BJ (cell line): Measurements from ENCODE around the gene ATF5. TPM values are rescaled to one million over a fixed set of nuclear protein-coding genes. Genes with fewer than 3 reads are reported as not detected.
"Not testable (repeated sequence)": the region's sequence is repeated elsewhere in the genome, so short reads cannot be mapped to it uniquely, and the experiment has no call there.

Experiments used
- CTCF ChIA-PET: fragments of 350-600 bp; formaldehyde crosslinking; extraction: SDS; loops from one replicate; lab custom pipeline; 2021; ENCODE audit warnings: antibody characterized with exemption, inconsistent platforms; lab: Yijun Ruan, JAX
- POLR2A ChIA-PET: fragments of 300-600 bp; sonication (Branson Sonifier 250); formaldehyde crosslinking; extraction: SDS; loops from one replicate; lab custom pipeline; 2021; ENCODE audit warnings: antibody characterized with exemption; lab: Charles Lee
- DNase-seq: peaks from one replicate; pipeline ENCODE4 v3.0.0-alpha.2; 2011; ENCODE audit warnings: low read depth
- H3K27me3 ChIP-seq: 2 replicates; pipeline ENCODE4 v1.6.0; 2011; ENCODE audit warnings: low read length; ENCODE audit not compliant: control insufficient read depth, insufficient read depth
- H3K36me3 ChIP-seq: 2 replicates; pipeline ENCODE4 v1.5.1; 2011; ENCODE audit warnings: low read length; ENCODE audit not compliant: control insufficient read depth, insufficient read depth
- H3K4me3 ChIP-seq: 2 replicates; pipeline ENCODE4 v1.5.1; 2011; ENCODE audit warnings: low read depth, mild to moderate bottlenecking, control low read depth, low read length
- polyA plus RNA-seq: library from polyadenylated mRNA; depleted of rRNA; stranded (reverse); fragments of >200 nt; gene quantifications from 2 replicates; pipeline ENCODE4 v1.2.3, GENCODE V29; 2011
- TF ChIP-seq, protein P1 (sequence below): IDR thresholded peaks from 2 replicates; pipeline ENCODE4 v1.5.1; 2011; ENCODE audit warnings: low read depth, mild to moderate bottlenecking, control low read depth, inconsistent platforms, low read length, moderate library complexity; ENCODE audit not compliant: insufficient read depth

The ATF5 gene
- polyA plus RNA-seq, 1 experiment: 7.9 TPM

DNA sequence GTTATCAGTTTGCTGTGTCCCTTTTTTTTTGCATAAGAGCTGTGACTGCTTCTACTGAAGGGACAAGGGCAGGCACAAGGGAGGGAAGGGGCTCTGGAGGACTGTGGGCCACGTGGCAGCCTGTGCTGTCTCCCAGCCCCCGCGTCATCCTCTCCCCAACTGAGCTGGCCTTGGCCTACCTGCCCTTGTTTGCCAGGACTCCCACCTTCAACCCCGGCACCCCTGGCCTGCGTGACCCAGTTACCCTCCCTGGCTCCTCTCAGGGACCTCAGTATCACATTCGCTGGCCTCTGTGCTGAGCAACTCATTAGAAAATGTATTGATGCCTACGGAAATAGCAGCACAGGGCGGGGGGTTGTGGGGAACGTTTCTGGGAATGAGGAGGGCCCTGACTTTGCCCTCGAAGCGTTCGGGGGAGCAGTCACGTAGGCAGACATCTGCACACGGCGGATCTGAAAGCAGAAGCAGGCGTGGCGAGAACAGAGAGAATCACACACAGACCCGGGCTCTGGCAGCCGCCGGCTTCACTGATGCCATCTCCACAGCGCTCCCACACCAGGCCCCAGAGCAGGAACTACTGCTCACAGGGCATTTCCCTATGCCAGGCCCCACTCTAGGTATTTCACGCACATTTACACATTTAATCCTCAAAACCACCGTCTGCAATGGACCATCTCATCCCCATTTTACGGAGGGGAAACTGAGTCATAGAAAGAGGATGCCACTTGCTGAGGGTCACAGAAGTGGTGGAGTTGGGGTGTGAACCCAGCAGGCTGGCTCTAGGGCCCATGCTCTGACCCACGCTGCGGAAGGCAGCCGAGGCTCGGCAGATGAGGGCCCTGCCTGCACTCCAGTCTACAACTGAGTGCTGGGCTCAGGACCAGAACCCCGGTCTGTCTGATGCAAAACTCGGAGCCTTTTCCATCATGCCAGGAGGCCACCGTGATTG lies 5.7 kb upstream of the ATF5 start:
- ChIA-PET POLR2A (no interaction called here), CTCF (interaction anchor here (1.5 kb wide), 1 partner anchor 12 kb away, joined by 8 read pairs; no protein-coding TSS in a partner anchor)
- DNase-seq: no peak
- H3K36me3 ChIP-seq: peaks cover 18% of the 10 kb centered on the region
- no peaks in the 10 kb centered on the region for H3K27me3 ChIP-seq
- TF ChIP-seq, protein P1, sequence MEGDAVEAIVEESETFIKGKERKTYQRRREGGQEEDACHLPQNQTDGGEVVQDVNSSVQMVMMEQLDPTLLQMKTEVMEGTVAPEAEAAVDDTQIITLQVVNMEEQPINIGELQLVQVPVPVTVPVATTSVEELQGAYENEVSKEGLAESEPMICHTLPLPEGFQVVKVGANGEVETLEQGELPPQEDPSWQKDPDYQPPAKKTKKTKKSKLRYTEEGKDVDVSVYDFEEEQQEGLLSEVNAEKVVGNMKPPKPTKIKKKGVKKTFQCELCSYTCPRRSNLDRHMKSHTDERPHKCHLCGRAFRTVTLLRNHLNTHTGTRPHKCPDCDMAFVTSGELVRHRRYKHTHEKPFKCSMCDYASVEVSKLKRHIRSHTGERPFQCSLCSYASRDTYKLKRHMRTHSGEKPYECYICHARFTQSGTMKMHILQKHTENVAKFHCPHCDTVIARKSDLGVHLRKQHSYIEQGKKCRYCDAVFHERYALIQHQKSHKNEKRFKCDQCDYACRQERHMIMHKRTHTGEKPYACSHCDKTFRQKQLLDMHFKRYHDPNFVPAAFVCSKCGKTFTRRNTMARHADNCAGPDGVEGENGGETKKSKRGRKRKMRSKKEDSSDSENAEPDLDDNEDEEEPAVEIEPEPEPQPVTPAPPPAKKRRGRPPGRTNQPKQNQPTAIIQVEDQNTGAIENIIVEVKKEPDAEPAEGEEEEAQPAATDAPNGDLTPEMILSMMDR: no peak
- H3K4me3 ChIP-seq: no peak overlapping the region

DNA sequence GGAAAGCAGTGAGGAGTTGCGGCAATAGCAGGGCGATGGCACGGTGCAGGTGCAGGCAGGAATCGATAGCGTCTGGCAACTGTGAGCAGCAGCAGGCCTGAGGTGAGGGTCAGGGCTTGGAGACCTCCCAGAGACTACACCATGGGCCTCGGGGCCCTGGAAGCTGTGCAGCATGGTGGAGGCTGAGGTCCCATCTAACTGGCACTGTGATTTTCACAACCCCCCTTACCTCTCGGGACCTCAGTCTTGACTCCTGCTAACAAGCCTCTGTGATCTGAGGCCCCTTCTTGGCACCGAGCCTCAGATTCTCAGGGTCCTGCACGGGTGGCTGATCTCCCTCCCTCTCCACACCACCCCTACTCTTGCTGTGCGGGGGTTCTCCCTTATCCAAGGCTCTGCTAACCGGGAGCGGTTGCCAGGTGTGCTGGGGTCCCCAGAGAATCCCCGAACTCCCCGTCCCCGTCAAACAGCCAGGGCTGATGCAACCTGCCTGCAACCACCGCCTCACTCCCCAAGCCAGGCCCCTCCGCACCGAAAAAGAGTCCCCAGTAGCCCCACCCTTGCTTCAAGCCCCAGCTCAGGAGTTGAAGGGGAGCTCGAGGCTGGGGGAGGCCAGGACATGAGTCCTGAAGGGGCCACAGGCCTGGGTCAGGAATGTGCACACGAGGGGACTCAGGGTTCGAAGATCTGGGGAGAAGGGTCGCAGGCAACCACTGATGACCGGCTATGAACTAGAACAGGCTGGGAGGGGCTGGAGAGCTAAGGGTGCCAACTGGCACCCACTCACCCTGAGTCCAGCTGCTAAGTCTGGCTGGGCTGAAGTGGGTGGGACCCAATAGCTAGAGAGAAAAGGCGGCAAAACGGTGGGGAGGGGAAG lies 4.8 kb upstream of the ATF5 start:
- DNase-seq: no peak
- Histone ChIP-seq H3K4me3 (no peak overlapping the region), H3K36me3 (peaks cover 17% of the 10 kb centered on the region), H3K27me3 (no peaks in the 10 kb centered on the region)
- POLR2A ChIA-PET: no interaction called here
- TF ChIP-seq, protein P1: no peak
- CTCF ChIA-PET: no interaction called here

DNA sequence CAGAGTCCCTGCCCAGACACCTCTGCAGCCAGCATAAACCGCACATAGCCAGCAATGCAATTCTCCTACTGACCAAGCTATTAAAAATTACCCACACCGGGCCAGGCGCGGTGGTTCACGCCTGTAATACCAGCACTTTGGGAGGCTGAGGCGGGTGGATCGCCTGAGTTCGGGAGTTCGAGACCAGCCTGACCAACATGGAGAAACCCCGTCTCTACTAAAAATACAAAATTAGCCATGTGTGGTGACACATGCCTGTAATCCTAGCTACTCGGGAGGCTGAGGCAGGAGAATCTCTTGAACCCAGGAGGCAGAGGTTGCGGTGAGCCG lies 4.2 kb upstream of the ATF5 start:
- CTCF ChIA-PET, H3K4me3 ChIP-seq, DNase-seq, H3K27me3 ChIP-seq, POLR2A ChIA-PET: not testable (repeated sequence)
- H3K36me3 ChIP-seq: peaks cover 17% of the 10 kb centered on the region

DNA sequence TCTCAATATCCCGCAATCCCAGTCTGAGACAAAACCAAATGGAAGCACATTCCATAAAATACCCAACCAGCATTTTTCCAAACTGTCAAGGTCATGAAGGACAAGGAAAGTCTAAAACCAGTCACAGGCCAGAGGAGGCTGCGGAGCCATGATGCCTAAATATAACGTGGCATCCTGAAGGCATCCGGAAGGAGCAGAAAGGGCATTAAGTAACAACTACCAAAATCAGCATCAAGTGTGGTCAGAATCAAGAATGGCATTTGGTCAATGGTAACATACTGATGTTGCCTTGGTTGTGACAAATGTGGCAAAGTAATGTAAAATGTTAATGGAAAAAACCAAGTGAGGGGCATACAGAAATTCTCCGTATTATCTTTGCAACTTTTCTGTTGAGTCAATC lies 3.5 kb upstream of the ATF5 start:
- Histone ChIP-seq H3K4me3 (no peak overlapping the region), H3K36me3 (peaks cover 17% of the 10 kb centered on the region), H3K27me3 (no peaks in the 10 kb centered on the region)
- no peak for DNase-seq
- CTCF ChIA-PET: no interaction called here
- TF ChIP-seq, protein P1: no peak
- POLR2A ChIA-PET: no interaction called here

DNA sequence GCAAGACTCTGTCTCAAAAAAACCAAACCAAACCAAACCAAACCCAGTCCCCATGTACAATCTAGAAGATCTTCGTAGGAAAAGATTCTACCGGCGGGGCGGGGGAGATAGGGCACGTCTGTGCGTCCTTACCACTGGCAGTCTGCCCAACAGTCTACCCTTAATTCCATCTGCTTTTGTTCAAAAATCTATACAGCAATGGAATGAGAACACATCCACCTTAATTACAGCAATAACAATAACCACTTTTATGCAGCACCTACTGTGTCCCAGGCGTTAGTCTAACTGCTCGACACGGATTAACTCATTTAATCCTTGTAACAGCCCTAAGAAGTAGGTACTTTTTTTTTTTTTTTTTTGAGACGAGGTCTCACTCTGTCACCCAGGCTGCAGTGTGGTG lies 2.5 kb upstream of the ATF5 start:
- DNase-seq: no peak
- H3K27me3 ChIP-seq: no peaks in the 10 kb centered on the region
- peaks cover 14% of the 10 kb centered on the region for H3K36me3 ChIP-seq
- TF ChIP-seq, protein P1: no peak
- ChIA-PET POLR2A (no interaction called here), CTCF (no interaction called here)
- no peak overlapping the region for H3K4me3 ChIP-seq
